Transverse colon (tissue), 4 donors: ENCODE results near the gene CLEC4D. TPM values are rescaled to one million over a fixed set of nuclear protein-coding genes. Genes with fewer than 3 reads are reported as not detected.

Source experiments
- DNase-seq: peaks from one replicate; pipeline ENCODE4 v3.0.0-alpha.2; 2019
- H3K27ac ChIP-seq, 4 donors: fragments of 200-600 bp; sonication (generic); 2 replicates each; pipeline ENCODE4 v1.5.1; 2016 to 2018; ENCODE audit warnings: inconsistent platforms in 4 of 4
- H3K27me3 ChIP-seq: fragments of 200-600 bp; sonication (generic); 2 replicates; pipeline ENCODE4 v1.5.1; 2017; ENCODE audit warnings: inconsistent platforms
- H3K36me3 ChIP-seq, 4 donors: fragments of 200-600 bp; sonication (generic); 2 replicates each; pipeline ENCODE4 v1.5.1; 2017 to 2019; ENCODE audit warnings: inconsistent platforms in 4 of 4
- H3K4me1 ChIP-seq, 4 donors: fragments of 200-600 bp; sonication (generic); 2 replicates each; pipeline ENCODE4 v1.5.1; 2017 to 2020; ENCODE audit warnings: inconsistent platforms in 4 of 4
- H3K4me3 ChIP-seq, 4 donors: fragments of 200-600 bp; sonication (generic); 1 replicate in 1 of 4; 2 replicates in 3 of 4; pipeline versions ENCODE4 v1.5.1 to v1.6.1; 2017 to 2019; ENCODE audit warnings: inconsistent platforms in 4 of 4
- H3K9me3 ChIP-seq, 2 donors: fragments of 200-600 bp; sonication (generic); 2 replicates each; pipeline ENCODE4 v1.5.1; 2017 to 2019; ENCODE audit warnings: inconsistent platforms in 2 of 2
- CTCF ChIP-seq, 5 experiments: fragments of 200-600 bp in 3 of 5; fragments of 450-650 bp in 2 of 5; sonication (generic) in 3 of 5; IDR thresholded peaks; 1 replicate in 2 of 5; 2 replicates in 3 of 5; pipeline ENCODE4 v1.5.1; 2016 to 2017; ENCODE audit warnings: antibody characterized with exemption in 5 of 5, inconsistent platforms in 3 of 5, mild to moderate bottlenecking in 2 of 5, moderate library complexity in 1 of 5
- EP300 ChIP-seq: sonication (generic); formaldehyde crosslinking; IDR thresholded peaks from one replicate; pipeline ENCODE4 v1.6.1; 2017; ENCODE audit warnings: antibody characterized with exemption, low read depth
- POLR2A ChIP-seq: fragments of 450-650 bp; IDR thresholded peaks from one replicate; pipeline ENCODE4 v1.6.1; 2016; ENCODE audit warnings: antibody characterized with exemption, mild to moderate bottlenecking, moderate library complexity
- POLR2AphosphoS5 ChIP-seq, 3 donors: sonication (generic); formaldehyde crosslinking; IDR thresholded peaks; one replicate each; pipeline ENCODE4 v1.6.1; 2016; ENCODE audit warnings: antibody characterized with exemption in 3 of 3
- WGBS, 2 donors: methylation state at CpG; one replicate each; pipeline ENCODE4 v1.1.5; 2018; ENCODE audit warnings: low coverage in 1 of 2; 5-methylcytosine and 5-hydroxymethylcytosine counted together
- in situ Hi-C, 4 donors: fragments of 200-750 bp; cut with MboI; loops; one replicate each; pipeline versions ENCODE4 v1.15.0 to v1.15.1; 2017; ENCODE audit warnings: low sequenced_read_pairs in 3 of 4, low pct_ligation_motif_present in 1 of 4, low pct_unique_long_range_greater_than_20kb in 1 of 4
- intact Hi-C: fragments of 100-400 bp; cut with DNase I; formaldehyde crosslinking; loops from one replicate; pipeline ENCODE4 v1.15.1; 2023; ENCODE audit warnings: low total_unique reads
- total RNA-seq, 4 donors: library from RNA; depleted of rRNA; stranded (reverse); fragments of >200 nt; gene quantifications; one replicate each; pipeline ENCODE4 v1.1.0, GENCODE V29; 2016

The CLEC4D gene
- total RNA-seq, 4 donors from 2014 or later: not detected

- no peak overlapping the region for H3K4me3 ChIP-seq
- no peaks in the 10 kb centered on the region for H3K27me3 ChIP-seq
- TF ChIP-seq POLR2A (no peak), POLR2AphosphoS5 (IDR thresholded peaks at IDR 0.05) (no peak), CTCF (IDR thresholded peaks at IDR 0.05) (no peak), EP300 (no peak)
- no peaks in the 10 kb centered on the region for H3K4me1 ChIP-seq
- DNase-seq: no peak
- in situ Hi-C loops (no loop called here), intact Hi-C loops (no loop called here)
- H3K36me3 ChIP-seq: no peaks in the 10 kb centered on the region
- H3K27ac ChIP-seq: no peak overlapping the region
- H3K9me3 ChIP-seq: no peaks in the 10 kb centered on the region
- 70 to 85% methylated on average over 1 of the region's 1 CpG for WGBS, 2 donors
These were observed 9.0 kb upstream of the CLEC4D start for GRCh38 chr12:8504351-8504750.

GRCh38 chr12:8507596-8507995 is 5.7 kb upstream of the CLEC4D start:
- no peaks in the 10 kb centered on the region for H3K27me3 ChIP-seq
- no peak overlapping the region for H3K27ac ChIP-seq
- TF ChIP-seq CTCF (IDR thresholded peaks at IDR 0.05) (no peak), EP300 (no peak), POLR2A (no peak), POLR2AphosphoS5 (IDR thresholded peaks at IDR 0.05) (no peak)
- no peaks in the 10 kb centered on the region for H3K36me3 ChIP-seq
- no peak overlapping the region for H3K4me3 ChIP-seq
- 82 to 87% methylated on average over 3 of the region's 3 CpGs for WGBS, 2 donors
- H3K9me3 ChIP-seq: no peaks in the 10 kb centered on the region
- in situ Hi-C loops (no loop called here), intact Hi-C loops (no loop called here)
- H3K4me1 ChIP-seq: no peaks in the 10 kb centered on the region
- no peak for DNase-seq

GRCh38 chr12:8508223-8508622 is 5.1 kb upstream of the CLEC4D start:
- intact Hi-C loops: no loop called here

More at GRCh38 chr12:8508223-8508622, 5.1 kb upstream of the CLEC4D start:
- no peak overlapping the region for H3K27ac ChIP-seq
- H3K4me3 ChIP-seq: no peak overlapping the region
- no peak for DNase-seq
- no peaks in the 10 kb centered on the region for H3K4me1 ChIP-seq
- in situ Hi-C loops: no loop called here
- no peaks in the 10 kb centered on the region for H3K9me3 ChIP-seq
- H3K27me3 ChIP-seq: no peaks in the 10 kb centered on the region
- no peak for TF ChIP-seq POLR2AphosphoS5 (IDR thresholded peaks at IDR 0.05)
- TF ChIP-seq POLR2A: no peak
- no peak for TF ChIP-seq CTCF (IDR thresholded peaks at IDR 0.05)
- no peak for TF ChIP-seq EP300
- H3K36me3 ChIP-seq: no peaks in the 10 kb centered on the region
- WGBS, 2 donors: 69% methylated on average over 3 of the region's 3 CpGs; no CpG with 5 or more reads in 1 of the 2 donors
